HepG2 (cell line): ENCODE data around the gene ZNF648. TPM values are rescaled to one million over a fixed set of nuclear protein-coding genes. Genes with fewer than 3 reads are reported as not detected.

Experiments
- ATAC-seq: fragments of 200-7000 bp; cut with Tn5 transposase; 3 replicates; pipeline ENCODE4 v1.9.1; 2020; ENCODE audit warnings: mild to moderate bottlenecking, moderate library complexity
- BruUV-seq: library from RNA; stranded (reverse); fragments of 400-500 nt; replicated peaks from 2 replicates; lab custom pipeline; 2021; lab: Mats Ljungman, UMichigan
- CTCF ChIA-PET: fragments of 300-600 bp; formaldehyde crosslinking; extraction: SDS; loops from one replicate; lab custom pipeline; 2021; ENCODE audit warnings: low total read pairs, inconsistent platforms, low intra/inter-chr PET ratio; lab: Yijun Ruan, JAX
- POLR2A ChIA-PET: fragments of 350-600 bp; sonication (Branson Sonifier 250); formaldehyde crosslinking; loops from one replicate; lab custom pipeline; 2020; ENCODE audit warnings: antibody characterized with exemption, inconsistent platforms; lab: Yijun Ruan, JAX
- DNase-seq: peaks from one replicate; pipeline ENCODE4 v3.0.0-alpha.2; 2015; ENCODE audit warnings: low spot score
- FAIRE-seq: peaks from 3 replicates; lab custom pipeline; 2011; peaks lifted over from hg19 to GRCh38; lab: Jason Lieb, UNC
- H2AFZ ChIP-seq: one replicate; pipeline ENCODE4 v1.6.1; 2011; ENCODE audit warnings: low read length, inconsistent platforms
- H3K27ac ChIP-seq: fragments of 300-600 bp; 3 replicates; pipeline ENCODE4 v1.8.0; 2011; ENCODE audit warnings: mixed run types, mild to moderate bottlenecking, mixed read lengths, low read length, inconsistent platforms; ENCODE audit not compliant: insufficient read depth; ENCODE audit errors: extremely low read length
- H3K27me3 ChIP-seq, 2 experiments: fragments of 200-600 bp in 1 of 2; 2 replicates in 1 of 2; 3 replicates in 1 of 2; pipeline versions ENCODE4 v1.6.0 to v1.8.0; 2011; ENCODE audit warnings: low read length in 2 of 2, mild to moderate bottlenecking in 2 of 2, moderate library complexity in 2 of 2, inconsistent platforms in 1 of 2; ENCODE audit not compliant: insufficient read depth in 2 of 2, control insufficient read depth in 1 of 2
- H3K36me3 ChIP-seq, 2 experiments: fragments of 200-600 bp in 1 of 2; replicated peaks in 1 of 2; 2 replicates in 1 of 2; 3 replicates in 1 of 2; pipeline versions ENCODE4 v1.5.1 to v1.8.0; 2011; ENCODE audit warnings: low read length in 2 of 2, inconsistent platforms in 1 of 2; ENCODE audit not compliant: insufficient read depth in 2 of 2, control insufficient read depth in 1 of 2
- H3K4me1 ChIP-seq: 2 replicates; pipeline ENCODE4 v1.5.1; 2012; ENCODE audit warnings: low read length, inconsistent platforms; ENCODE audit not compliant: insufficient read depth
- H3K4me2 ChIP-seq: 2 replicates; pipeline ENCODE4 v1.6.0; 2011; ENCODE audit warnings: low read depth, low read length, inconsistent platforms
- H3K4me3 ChIP-seq, 3 experiments: fragments of 200-600 bp in 1 of 3; sonication (generic), shearing (Covaris generic) in 1 of 3; replicated peaks in 1 of 3; 2 replicates each; pipeline ENCODE4 v1.5.1; 2011 to 2016; ENCODE audit warnings: low read length in 3 of 3, inconsistent platforms in 2 of 3, low read depth in 2 of 3, mild to moderate bottlenecking in 2 of 3, control low read depth in 1 of 3, mixed read lengths in 1 of 3; ENCODE audit not compliant: insufficient read depth in 1 of 3
- H3K79me2 ChIP-seq: one replicate; pipeline ENCODE4 v1.6.1; 2011; ENCODE audit warnings: low read length, inconsistent platforms; ENCODE audit not compliant: insufficient read depth
- H3K9ac ChIP-seq: 2 replicates; pipeline ENCODE4 v1.6.0; 2011; ENCODE audit warnings: mild to moderate bottlenecking, low read depth, low read length, inconsistent platforms; ENCODE audit not compliant: insufficient read depth
- H3K9me3 ChIP-seq: 2 replicates; pipeline ENCODE4 v1.5.1; 2012; ENCODE audit warnings: mild to moderate bottlenecking, low read length
- H4K20me1 ChIP-seq: 2 replicates; pipeline ENCODE4 v1.6.0; 2011; ENCODE audit warnings: inconsistent platforms, mild to moderate bottlenecking, low read length, moderate library complexity; ENCODE audit not compliant: insufficient read depth
- ATF4 ChIP-seq, 2 experiments: fragments of 450-650 bp in 1 of 2; sonication (generic) in 1 of 2; formaldehyde crosslinking; IDR thresholded peaks; 2 replicates each; pipeline versions ENCODE4 v1.5.0 to v1.8.0; 2020 to 2022; ENCODE audit warnings: mild to moderate bottlenecking in 1 of 2, missing genetic modification reagents in 1 of 2
- ATM ChIP-seq: fragments of 450-650 bp; IDR thresholded peaks from 2 replicates; pipeline ENCODE4 v1.7.1; 2017; ENCODE audit warnings: mild to moderate bottlenecking, borderline replicate concordance
- GZF1 ChIP-seq: sonication (generic); formaldehyde crosslinking; IDR thresholded peaks from 2 replicates; pipeline ENCODE4 v1.5.1; 2020; ENCODE audit warnings: mild to moderate bottlenecking, missing genetic modification reagents
- MEIS2 ChIP-seq: sonication (generic); formaldehyde crosslinking; IDR thresholded peaks from 2 replicates; pipeline ENCODE4 v1.9.0; 2021; ENCODE audit warnings: mild to moderate bottlenecking, missing genetic modification reagents
- MTA3 ChIP-seq: sonication (generic); formaldehyde crosslinking; IDR thresholded peaks from 2 replicates; pipeline ENCODE4 v1.4.0; 2020; ENCODE audit warnings: missing genetic modification reagents
- PBX3 ChIP-seq: sonication (generic); formaldehyde crosslinking; IDR thresholded peaks from 2 replicates; pipeline ENCODE4 v1.8.1; 2023; ENCODE audit warnings: missing genetic modification reagents, inconsistent platforms, borderline replicate concordance
- RAD21 ChIP-seq: fragments of 450-650 bp; formaldehyde crosslinking; IDR thresholded peaks from 2 replicates; pipeline ENCODE4 v1.5.0; 2020; ENCODE audit warnings: mild to moderate bottlenecking
- SALL1 ChIP-seq: sonication (generic); formaldehyde crosslinking; IDR thresholded peaks from 2 replicates; pipeline ENCODE4 v1.8.0; 2022; ENCODE audit warnings: mild to moderate bottlenecking, missing genetic modification reagents
- SP5 ChIP-seq: IDR thresholded peaks from 2 replicates; pipeline ENCODE4 v1.6.1; 2016; ENCODE audit warnings: low read depth, borderline replicate concordance
- XRCC5 ChIP-seq: fragments of 200-400 bp; formaldehyde crosslinking; optimal IDR thresholded peaks from 2 replicates; pipeline ENCODE3; 2017; ENCODE audit warnings: mild to moderate bottlenecking, low read length
- YY1 ChIP-seq: IDR thresholded peaks from 2 replicates; pipeline ENCODE4 v1.6.1; 2011; ENCODE audit warnings: low read length, low read depth, moderate library complexity, mild to moderate bottlenecking; ENCODE audit not compliant: insufficient read depth, insufficient replicate concordance
- ZNF296 ChIP-seq: sonication (generic); formaldehyde crosslinking; conservative IDR thresholded peaks from 2 replicates; pipeline ENCODE4 v1.5.0; 2020; ENCODE audit warnings: mild to moderate bottlenecking, missing genetic modification reagents
- ZNF460 ChIP-seq: sonication (generic); formaldehyde crosslinking; IDR thresholded peaks from 2 replicates; pipeline ENCODE4 v1.5.1; 2020; ENCODE audit warnings: missing genetic modification reagents, mild to moderate bottlenecking, borderline replicate concordance
- ZNF547 ChIP-seq: sonication (generic); formaldehyde crosslinking; IDR thresholded peaks from 2 replicates; pipeline ENCODE4 v1.5.1; 2020; ENCODE audit warnings: mild to moderate bottlenecking, missing genetic modification reagents
- ZNF687 ChIP-seq: sonication (generic); formaldehyde crosslinking; IDR thresholded peaks from 2 replicates; pipeline ENCODE4 v1.5.1; 2020; ENCODE audit warnings: mild to moderate bottlenecking, missing genetic modification reagents, moderate library complexity
- WGBS: methylation state at CpG from one replicate; pipeline ENCODE4 v1.1.6; 2017; ENCODE audit warnings: low lambda C conversion rate; 5-methylcytosine and 5-hydroxymethylcytosine counted together
- in situ Hi-C: cut with HindIII; loops from 2 replicates; pipeline ENCODE4 v1.10.0; 2017; ENCODE audit warnings: low pct_unique_long_range_greater_than_20kb; ENCODE audit not compliant: extremely low pct_ligation_motif_present
- intact Hi-C: fragments of 100-400 bp; cut with micrococcal nuclease; formaldehyde crosslinking; loops from one replicate; pipeline ENCODE4 v1.10.0; 2022; ENCODE audit not compliant: unreplicated experiment
- polyA plus RNA-seq, 8 experiments: library from polyadenylated mRNA; depleted of rRNA in 3 of 8; stranded (reverse) in 7 of 8; unstranded in 1 of 8; fragments of >200 nt; fragmentation: Illumina TruSeq in 4 of 8; extraction: Trizol in 4 of 8; gene quantifications; 2 replicates each; pipeline versions ENCODE4 v1.2.1 to v1.2.3, GENCODE V29; 2011 to 2016; ENCODE audit warnings: low read depth in 4 of 8, missing spikeins in 1 of 8, mixed read lengths in 1 of 8; ENCODE audit not compliant: insufficient read depth in 1 of 8
- total RNA-seq, 5 experiments: library from RNA; depleted of rRNA; stranded (reverse); fragments of >200 nt; fragmentation: Illumina TruSeq; extraction: Trizol; gene quantifications; 2 replicates each; pipeline ENCODE4 v1.2.3, GENCODE V29; 2016; ENCODE audit warnings: low read depth in 1 of 5
- TF ChIP-seq, protein P1 (sequence below): sonication (generic); formaldehyde crosslinking; IDR thresholded peaks from 2 replicates; pipeline ENCODE4 v1.4.0; 2020; ENCODE audit warnings: low read depth, mild to moderate bottlenecking, missing genetic modification reagents

The ZNF648 gene
- total and polyA plus RNA-seq, 2 of the 13 experiments (the other 11 are each of a cell fraction or from before 2014, with no cell fraction given), result 0.13 to 0.37 TPM

- TF ChIP-seq ATF4 (CRISPR knock-in tag; IDR thresholded peaks at IDR 0.05) (peak in 1 of 2 experiments; percentile 61; a peak in 2 of 4 replicates), GZF1 (CRISPR knock-in tag) (no peak), SP5 (CRISPR knock-in tag) (0 out of 2 replicates have a peak, but pooled peaks have one; percentile 25), SALL1 (peak; percentile 41; the same call in 1 of the 2 replicates), MTA3 (CRISPR knock-in tag) (no peak), ZNF547 (CRISPR knock-in tag) (no peak)
These were observed 10.4 kb upstream of the ZNF648 start (continued) for GRCh38 chr1:182071924-182072323.

GRCh38 chr1:182069028-182069466 is 7.5 kb upstream of the ZNF648 start:
- intact Hi-C loops, result no loop called here
- 8% methylated on average over 7 of the region's 12 CpGs for WGBS
- POLR2A ChIA-PET, result no interaction called here
- peaks cover 0 to 21% of the 10 kb centered on the region in 2 experiments; a peak in 2 of 5 replicates for H3K27me3 ChIP-seq
- no peak overlapping the region for H2AFZ ChIP-seq
- no peaks in the 10 kb centered on the region for H4K20me1 ChIP-seq
- ATAC-seq, result peak; percentile 99
- H3K9ac ChIP-seq, result no peak overlapping the region
- no peak overlapping the region for H3K4me3 ChIP-seq
- no TSS peak for BruUV-seq
- H3K27ac ChIP-seq, result no peak overlapping the region
- peak; percentile 42 for DNase-seq
- peak overlapping the region; percentile 5; the same call in 1 of the 2 replicates for H3K4me2 ChIP-seq
- no peaks in the 10 kb centered on the region for H3K9me3 ChIP-seq
- no peaks in the 10 kb centered on the region for H3K79me2 ChIP-seq
- peaks cover 15% of the 10 kb centered on the region for H3K4me1 ChIP-seq
- H3K36me3 ChIP-seq, result no peaks in the 10 kb centered on the region
- CTCF ChIA-PET, result no interaction called here
- FAIRE-seq, result no peak
- in situ Hi-C loops, result loop anchor here (10.0 kb wide), 1 partner anchor 594 kb away; no protein-coding TSS in a partner anchor
- TF ChIP-seq, protein P1, sequence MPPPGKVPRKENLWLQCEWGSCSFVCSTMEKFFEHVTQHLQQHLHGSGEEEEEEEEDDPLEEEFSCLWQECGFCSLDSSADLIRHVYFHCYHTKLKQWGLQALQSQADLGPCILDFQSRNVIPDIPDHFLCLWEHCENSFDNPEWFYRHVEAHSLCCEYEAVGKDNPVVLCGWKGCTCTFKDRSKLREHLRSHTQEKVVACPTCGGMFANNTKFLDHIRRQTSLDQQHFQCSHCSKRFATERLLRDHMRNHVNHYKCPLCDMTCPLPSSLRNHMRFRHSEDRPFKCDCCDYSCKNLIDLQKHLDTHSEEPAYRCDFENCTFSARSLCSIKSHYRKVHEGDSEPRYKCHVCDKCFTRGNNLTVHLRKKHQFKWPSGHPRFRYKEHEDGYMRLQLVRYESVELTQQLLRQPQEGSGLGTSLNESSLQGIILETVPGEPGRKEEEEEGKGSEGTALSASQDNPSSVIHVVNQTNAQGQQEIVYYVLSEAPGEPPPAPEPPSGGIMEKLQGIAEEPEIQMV (CRISPR knock-in tag), result no peak
- no peak for TF ChIP-seq ZNF296 (CRISPR knock-in tag)
- no peak for TF ChIP-seq YY1
- TF ChIP-seq ZNF687 (CRISPR knock-in tag), result peak; percentile 45; the same call in 1 of the 2 replicates
- TF ChIP-seq PBX3, result no peak
- peak; percentile 34; the same call in 1 of the 2 replicates for TF ChIP-seq ZNF460 (CRISPR knock-in tag)
- 0 out of 2 replicates have a peak, but pooled peaks have one; percentile 25 for TF ChIP-seq RAD21 (CRISPR knock-in tag)
- no peak for TF ChIP-seq ATM
- TF ChIP-seq MEIS2, result no peak
- TF ChIP-seq XRCC5, result peak; percentile 85
